Uterus (tissue), 2 donors: ENCODE measurements around the gene RAPGEF2.

Source experiments
- POLR2A ChIP-seq, 2 donors: fragments of 450-650 bp; IDR thresholded peaks; one replicate each; pipeline ENCODE4 v1.6.1; 2016; ENCODE audit warnings: antibody characterized with exemption in 2 of 2, mild to moderate bottlenecking in 1 of 2, moderate library complexity in 1 of 2
- TF ChIP-seq, protein P1 (sequence below), 4 experiments: fragments of 200-600 bp in 2 of 4; fragments of 450-650 bp in 2 of 4; sonication (generic) in 2 of 4; IDR thresholded peaks; one replicate each; pipeline ENCODE4 v1.5.1; 2016 to 2019; ENCODE audit warnings: antibody characterized with exemption in 4 of 4, mild to moderate bottlenecking in 2 of 4, moderate library complexity in 1 of 4

- TF ChIP-seq, protein P1, sequence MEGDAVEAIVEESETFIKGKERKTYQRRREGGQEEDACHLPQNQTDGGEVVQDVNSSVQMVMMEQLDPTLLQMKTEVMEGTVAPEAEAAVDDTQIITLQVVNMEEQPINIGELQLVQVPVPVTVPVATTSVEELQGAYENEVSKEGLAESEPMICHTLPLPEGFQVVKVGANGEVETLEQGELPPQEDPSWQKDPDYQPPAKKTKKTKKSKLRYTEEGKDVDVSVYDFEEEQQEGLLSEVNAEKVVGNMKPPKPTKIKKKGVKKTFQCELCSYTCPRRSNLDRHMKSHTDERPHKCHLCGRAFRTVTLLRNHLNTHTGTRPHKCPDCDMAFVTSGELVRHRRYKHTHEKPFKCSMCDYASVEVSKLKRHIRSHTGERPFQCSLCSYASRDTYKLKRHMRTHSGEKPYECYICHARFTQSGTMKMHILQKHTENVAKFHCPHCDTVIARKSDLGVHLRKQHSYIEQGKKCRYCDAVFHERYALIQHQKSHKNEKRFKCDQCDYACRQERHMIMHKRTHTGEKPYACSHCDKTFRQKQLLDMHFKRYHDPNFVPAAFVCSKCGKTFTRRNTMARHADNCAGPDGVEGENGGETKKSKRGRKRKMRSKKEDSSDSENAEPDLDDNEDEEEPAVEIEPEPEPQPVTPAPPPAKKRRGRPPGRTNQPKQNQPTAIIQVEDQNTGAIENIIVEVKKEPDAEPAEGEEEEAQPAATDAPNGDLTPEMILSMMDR (IDR thresholded peaks at IDR 0.05), result no peak
- TF ChIP-seq POLR2A (IDR thresholded peaks at IDR 0.05), result no peak
These were observed 242.0 kb downstream of the RAPGEF2 start for GRCh38 chr4:159344877-159345276.
